DMS53 (cell line): ENCODE results near the gene TFDP2.
"Not testable (repeated sequence)": the region's sequence is repeated elsewhere in the genome, so short reads cannot be mapped to it uniquely, and the experiment has no call there.

ENCODE experiments used
- DNase-seq: peaks from one replicate; lab custom pipeline; 2025; lab: John Stamatoyannopoulos, UW

The TFDP2 gene

DNA sequence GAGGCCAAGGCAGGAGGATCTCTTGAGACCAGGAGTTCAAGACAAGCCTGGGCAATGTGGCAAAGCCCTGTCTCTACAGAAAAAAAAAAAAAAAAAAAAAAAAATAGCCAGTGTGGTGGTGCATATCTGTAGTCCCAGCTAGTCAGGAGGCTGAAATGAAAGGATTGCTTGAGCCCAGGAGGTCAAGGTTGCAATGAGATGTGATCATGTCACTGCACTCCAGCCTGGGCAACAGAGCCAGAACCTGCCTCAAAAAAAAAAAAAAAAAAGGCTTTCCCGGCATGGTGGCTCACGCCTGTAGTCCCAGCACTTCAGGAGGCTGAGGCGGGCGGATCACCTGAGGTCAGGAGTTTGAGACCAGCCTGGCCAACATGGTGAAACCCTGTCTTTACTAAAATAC is 73.7 kb downstream of the TFDP2 start:
- DNase-seq, result not testable (repeated sequence)

DNA sequence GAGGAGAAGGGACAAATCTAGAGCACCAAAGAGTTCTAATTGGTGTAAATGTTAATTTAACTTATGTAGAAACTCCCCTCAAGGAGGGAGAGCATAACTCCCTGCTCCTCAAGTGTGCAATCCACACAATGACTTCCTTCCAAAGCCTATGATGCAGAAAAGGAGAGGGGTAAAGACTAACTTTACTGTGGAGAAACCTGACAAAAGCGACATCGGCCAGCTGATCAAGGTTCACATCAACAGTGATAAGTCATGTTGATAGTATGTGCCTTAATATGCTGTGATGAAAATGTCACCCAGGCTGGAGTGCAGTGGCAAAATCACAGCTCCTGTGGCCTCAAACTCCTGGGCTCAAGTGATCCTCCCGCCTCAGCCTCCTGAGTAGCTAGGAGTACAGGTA is 76.5 kb downstream of the TFDP2 start:
- DNase-seq, result no peak

DNA sequence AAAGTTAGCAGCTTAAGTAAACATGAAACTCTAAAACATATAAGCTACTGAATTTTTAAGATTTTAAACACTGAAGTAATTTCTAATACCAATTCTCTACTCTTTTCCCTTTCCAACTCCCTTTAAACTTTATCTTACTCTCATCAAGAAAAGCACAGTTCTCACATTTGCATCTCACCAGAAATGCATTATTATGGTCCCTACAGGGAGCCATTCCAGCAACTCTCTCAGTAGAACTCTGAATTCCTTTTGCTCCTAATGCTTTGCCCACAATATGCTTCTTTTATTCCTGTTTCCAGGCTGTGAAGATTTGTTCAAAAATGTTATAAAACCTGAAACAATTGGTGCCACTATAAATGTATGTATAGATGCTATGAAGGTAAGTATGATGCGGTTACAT is 83.4 kb downstream of the TFDP2 start:
- DNase-seq, result no peak

DNA sequence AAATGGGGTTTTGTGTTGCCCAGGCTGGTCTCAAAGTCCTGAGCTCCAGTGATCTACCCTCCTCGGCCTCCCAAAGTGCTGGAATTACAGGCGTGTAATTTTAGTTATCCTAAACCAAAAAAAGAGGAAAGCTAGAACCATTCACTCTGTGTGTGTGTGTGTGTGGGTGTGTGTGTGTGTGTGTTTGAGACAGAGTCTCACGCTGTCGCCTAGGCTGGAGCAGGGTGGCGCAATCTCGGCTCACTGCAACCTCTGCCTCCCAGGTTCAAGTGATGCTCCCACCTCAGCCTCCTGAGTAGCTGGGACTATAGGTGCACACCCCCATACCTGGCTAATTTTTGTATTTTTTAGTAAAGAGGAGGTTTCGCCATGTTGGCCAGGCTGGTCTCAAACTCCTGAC is 84.0 kb downstream of the TFDP2 start:
- no peak for DNase-seq

DNA sequence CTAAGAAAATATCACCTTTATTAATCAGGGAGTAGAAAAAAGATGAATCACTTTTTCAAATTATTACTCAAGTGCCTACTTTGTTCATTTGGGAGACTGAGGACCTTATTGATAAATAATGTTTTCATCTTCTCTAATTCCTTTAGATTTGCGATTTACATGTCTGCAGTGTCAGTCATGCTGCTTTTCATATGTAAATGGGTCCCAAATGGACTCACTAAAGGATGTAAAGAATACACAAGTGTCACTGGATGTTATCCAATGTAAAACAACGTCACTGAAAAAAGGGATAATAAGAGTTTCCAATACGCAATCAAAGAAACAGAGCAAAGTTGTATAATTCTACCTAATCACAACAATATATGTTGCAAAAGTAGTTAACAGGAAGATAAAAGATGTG is 84.9 kb downstream of the TFDP2 start:
- DNase-seq, result no peak

DNA sequence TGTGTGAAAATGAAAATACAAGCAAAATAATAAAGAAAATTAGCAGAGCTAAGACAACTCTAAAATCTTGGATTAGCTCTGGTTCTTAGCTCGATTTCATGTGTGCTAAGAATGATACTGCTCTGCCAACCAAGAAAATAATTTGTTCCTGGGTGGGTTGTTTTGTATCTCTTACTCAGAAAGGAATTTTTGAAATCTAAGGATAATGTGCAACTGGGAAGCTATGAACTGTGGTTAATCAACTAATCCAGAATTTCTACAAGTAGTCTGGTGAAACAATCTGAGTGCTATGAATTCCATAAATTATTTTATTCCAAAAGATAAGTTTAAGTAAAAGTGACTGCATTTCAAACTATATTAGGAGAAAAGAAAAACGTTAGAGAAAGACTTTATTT is 92.0 kb downstream of the TFDP2 start:
- no peak for DNase-seq

DNA sequence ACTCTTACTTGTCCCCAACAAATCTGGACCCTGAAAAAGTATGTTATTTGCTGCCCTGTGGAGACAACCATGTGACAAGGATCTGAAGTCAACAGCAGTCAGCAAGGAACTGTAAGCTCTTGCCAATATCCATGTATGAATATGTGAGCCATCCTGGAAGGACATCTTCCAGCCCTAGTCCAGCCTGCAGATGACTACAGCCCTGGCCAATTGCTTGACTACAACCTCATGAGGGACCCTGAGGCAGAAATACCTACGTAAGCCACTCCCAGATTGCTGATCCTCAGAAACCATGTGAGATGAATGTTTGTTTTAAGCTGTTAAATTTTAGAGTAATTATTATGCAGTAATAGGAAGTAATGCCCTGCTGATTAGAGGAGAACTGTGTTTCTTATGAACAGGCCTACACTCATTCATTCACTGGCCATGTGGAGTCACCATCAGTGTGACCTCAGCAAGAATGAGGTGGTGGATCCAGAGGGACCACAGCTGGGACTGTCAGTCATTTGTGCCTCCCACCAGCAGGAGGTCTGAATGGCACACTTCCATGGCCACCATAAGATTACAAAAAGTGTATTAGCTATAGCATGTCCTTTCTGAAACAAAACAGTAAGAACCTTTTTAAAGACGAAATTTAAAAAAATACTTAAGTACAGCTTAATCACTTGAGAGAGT is 92.6 kb downstream of the TFDP2 start:
- peak; percentile 3 for DNase-seq

DNA sequence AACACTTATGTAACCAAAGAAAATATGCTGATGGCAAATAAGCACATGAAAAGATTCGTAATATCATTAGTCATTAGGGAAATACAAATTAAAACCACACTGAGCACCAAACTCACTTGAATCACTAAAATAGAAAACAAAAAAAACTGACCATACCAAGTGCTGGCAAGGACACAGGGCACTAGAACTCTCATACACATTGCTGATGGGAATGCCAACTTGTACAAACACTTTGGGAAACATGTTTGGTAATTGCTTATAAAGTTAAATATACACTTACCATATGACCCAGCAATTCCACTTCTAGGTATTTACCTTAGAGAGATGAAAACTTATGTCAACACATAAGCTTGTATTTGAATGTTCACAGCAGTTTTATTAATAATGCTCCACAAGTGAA is 95.5 kb downstream of the TFDP2 start:
- peak; percentile 62 for DNase-seq

DNA sequence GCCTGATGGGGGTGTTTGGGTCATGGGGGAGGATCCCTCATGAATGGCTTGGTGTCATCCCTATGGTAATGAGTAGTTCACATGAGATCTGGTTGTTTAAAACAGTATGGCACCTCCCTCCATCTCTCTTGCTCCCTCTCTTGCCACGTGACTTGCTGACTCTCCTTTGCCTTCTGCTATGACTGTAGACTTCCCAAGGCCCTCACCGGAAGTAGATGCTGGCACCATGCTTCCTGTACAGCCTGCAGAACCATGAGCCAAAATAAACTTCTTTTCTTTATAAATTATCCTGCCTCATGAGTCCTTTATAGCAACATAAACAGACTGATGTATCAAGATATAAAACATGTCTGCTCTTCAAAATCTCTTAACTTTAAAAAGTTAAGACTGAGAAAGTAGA is 96.1 kb downstream of the TFDP2 start:
- DNase-seq, result no peak

DNA sequence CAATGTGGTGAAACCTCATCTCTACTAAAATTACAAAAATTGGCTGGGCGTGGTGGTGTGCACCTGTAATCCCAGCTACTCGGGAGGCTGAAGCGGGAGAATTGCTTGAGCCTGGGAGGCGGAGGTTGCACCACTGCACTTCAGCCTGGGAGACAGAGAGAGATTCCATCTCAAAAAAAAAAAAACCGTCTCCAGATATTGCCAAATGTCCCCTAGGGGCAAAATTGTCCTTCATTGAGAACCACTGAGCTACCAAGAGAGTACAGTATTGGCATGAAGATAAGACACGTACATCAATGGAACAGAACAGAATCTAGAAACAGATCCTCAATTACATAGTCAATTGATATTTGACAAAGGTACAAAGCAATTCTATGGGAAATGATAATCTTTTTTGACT is 98.0 kb downstream of the TFDP2 start:
- DNase-seq, result no peak

DNA sequence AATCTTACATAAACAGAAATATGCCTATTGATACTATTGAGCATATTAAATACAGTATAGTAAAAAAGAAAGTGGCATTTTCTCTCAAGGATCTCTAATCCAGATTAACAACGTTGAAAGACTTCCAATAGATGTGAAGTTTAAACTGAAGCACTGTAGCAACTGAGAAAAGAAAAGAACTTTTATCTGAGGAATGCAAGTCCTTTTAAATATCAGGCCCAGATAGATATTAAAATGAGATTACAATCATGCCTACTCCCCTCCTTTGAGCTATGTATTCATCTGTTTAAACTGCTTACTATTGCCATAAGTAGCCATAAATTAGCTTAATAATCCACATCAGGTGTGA is 102.3 kb downstream of the TFDP2 start:
- no peak for DNase-seq

DNA sequence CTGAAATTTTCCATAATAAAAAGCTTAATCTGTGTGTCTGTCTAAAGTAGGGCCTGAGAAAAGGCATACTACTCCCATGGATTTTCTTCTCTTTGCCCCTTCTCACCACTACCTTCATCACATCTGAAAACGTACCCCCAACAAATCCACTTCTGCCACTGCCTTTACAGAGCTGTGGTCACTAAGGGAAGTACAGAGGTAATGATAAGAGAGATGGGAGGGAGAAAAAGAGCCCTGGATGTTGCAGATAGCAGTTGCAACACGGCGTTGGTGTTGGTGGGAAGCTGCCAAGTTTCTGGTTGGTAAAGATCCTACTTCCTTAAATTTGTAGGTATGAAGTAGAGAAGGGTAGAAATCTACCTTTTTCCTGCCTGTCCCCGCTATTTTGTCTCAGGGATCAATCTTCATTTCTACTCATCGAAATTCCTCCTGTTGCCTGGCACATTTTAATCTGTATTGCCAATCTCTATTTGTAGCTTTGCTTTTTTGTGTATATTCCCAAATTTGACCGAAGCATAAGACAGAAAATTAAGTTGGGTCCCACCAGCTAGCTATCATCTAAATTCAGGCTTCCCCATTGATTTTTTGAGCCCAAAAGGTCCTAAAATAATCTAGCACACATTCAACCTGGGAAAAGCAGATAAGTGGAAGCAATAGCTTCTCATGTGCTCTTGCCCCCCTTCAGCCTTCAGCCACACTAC is 102.9 kb downstream of the TFDP2 start:
- no peak for DNase-seq

DNA sequence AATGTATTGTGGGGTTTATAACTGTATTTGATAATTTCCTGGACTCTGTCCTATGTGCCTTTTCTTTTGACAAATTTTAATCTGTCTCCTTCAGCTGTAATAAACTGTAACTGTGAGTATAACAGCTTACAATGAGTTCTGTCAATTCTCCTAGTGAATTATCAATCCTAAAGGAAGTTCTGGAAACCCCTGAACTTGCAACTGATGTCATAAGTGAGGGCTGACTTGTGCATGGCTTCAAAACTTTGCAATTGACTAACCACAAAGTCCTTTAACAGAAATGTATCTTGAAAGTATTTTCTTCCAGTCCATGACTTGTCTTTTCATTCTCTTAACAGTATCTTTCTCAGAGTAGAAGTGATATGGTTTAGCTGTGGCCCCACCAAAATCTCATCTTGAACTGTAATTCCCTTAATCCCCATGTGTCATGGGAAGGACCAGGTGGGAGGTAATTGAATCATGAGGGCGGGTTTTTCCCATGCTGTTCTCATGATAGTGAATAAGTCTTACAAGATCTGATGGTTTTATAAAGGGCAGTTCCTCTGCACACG is 108.3 kb downstream of the TFDP2 start:
- DNase-seq, result no peak

DNA sequence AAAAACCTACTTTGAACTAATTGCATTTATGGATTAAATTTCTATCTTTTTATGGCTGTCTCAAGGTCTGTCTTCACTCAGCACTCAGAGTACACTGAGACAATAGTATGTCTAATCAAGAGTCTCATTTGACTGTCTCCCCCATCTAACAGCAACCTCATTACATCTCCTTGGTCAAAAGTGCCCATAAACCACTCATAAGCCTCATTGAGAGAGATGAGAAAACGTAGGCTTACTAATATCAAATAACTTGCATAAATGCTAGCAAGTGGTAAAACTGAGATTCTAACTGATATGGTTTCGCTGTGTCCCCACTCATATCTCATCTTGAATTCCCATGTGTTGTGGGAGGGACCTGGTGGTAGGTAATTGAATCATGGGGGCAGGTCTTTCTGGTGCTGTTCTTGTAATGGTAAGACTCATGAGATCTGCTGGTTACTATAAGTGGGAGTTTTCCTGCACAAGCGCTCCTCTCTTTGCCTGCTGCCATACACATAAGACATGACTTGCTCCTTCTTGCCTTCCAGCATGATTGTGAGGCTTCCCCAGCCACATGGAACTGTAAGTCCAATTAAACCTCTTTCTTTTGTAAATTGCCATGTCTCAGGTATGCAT is 113.9 kb downstream of the TFDP2 start:
- DNase-seq, result no peak

DNA sequence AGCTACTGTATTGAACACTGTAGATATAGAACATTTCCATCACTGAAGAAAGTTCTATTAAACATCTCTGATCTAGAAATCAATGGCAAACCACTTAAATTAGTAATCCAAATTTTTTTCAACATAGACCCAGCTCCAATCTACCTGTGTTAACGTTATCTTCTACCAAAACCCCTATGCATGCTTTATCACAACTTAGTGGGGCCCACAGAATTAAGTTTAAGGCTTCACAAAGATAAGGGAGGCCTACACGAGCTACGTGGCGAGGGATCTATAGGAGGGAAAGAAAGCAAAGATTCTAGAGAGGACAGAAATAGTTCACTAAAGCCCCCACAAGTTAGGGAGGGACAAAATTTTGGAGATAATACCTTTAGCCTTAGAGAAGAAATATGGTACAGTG is 116.1 kb downstream of the TFDP2 start:
- no peak for DNase-seq

DNA sequence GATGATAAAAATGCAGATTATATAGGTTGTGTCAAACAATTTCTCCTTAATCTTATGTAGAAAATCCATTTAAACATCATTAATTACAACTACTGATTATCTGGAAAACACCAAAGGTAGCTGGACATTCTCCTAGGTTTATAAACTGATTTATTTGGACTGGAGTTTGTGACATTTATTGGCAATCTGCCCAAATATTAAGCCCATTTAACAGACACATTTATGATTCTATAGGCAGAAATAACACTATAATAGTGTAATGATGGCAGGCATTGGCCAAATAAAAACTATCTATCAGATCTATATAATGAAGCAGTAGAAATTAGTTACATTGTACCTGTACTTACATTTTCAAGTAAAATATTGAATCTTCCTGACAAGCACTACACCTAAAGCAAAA is 117.8 kb downstream of the TFDP2 start:
- DNase-seq, result no peak

DNA sequence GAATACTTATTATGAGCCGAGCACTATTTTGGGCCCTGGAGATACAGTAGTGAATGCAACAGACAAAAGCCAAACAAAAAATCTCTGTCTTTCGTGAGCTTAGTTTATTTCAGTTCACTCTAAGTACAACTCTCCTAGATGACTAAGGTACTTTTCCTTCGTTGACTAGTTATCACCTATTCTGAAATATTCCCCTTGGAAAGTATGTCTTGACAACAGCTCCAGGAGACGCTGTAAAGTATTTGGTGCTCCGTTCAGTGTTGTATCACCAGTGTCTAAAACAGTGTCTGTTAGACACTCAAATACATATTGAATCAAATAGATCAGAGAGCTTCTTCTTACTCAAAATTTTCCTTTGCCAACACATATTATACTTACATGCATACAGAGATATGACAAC is 119.6 kb downstream of the TFDP2 start:
- DNase-seq, result peak; percentile 4

DNA sequence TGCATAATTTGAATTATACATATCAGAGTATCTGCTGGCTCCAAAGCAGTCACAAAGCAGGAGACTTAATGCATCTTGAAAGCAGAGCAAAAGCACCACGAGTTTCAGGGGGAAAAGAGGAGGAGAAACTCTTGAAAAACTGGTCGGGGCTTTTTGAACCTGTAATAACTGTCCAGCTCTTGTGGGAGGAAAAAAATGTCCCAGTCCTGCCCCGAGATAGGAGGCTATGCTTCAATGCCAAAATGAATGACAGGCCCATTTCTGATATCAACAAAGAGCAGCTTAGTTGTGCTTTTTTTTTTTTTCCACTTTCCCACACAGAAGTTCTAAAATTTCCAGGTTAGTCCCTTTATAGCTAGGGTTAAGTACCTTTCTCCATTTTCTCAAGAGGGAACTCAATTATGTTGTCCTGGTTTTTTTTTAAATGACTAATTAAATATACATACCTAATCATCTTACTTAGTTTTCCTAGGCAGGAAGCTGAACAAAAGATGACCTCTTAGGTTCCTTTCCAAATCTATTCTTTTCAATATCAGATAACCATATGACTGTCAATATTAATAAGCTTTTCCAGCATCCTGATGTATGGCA is 120.2 kb downstream of the TFDP2 start:
- DNase-seq, result peak; percentile 55

DNA sequence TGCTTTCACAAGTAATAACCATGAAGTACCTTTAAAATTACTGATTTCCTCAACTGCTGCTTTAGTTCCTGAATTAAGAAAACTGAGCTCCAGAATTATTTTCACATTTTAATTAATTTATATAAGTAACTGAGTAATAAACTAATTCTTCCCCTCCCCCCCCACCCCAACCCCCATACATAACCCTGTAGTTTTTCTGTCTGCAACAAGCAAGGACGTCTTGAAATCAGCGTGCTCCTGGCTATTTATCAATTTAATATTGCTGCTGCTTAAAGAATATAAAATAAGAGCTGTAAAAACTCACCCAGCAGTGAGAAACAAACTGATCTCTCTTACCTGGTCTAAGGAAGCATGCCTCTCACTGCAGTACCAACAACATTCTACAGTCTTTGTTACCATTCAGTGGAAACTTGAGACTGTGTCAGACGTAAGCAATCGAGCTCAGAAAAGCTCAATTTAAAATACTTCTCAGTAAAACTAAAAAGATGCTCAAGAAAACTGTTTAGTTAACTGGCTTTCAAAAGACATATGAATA is 121.0 kb downstream of the TFDP2 start:
- DNase-seq, result peak; percentile 85

DNA sequence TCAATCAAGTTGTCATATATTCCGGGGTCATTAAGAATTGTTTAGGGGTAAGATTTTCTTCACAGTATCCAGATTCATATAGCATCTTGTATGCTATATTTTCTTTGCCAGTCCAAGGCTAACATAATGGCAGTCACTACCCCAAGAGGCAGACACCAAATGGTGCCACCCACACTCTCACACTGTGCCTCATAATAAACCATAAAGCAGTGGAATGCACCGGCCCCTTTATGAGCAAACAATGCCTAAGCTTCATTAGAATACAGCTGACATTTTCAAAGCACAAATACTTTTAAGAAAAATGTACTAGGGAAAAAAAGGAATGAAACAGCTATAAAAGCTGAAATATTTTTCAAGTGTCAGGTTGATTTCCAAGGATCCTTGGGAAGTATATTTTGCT is 121.6 kb downstream of the TFDP2 start:
- peak; percentile 84 for DNase-seq

DNA sequence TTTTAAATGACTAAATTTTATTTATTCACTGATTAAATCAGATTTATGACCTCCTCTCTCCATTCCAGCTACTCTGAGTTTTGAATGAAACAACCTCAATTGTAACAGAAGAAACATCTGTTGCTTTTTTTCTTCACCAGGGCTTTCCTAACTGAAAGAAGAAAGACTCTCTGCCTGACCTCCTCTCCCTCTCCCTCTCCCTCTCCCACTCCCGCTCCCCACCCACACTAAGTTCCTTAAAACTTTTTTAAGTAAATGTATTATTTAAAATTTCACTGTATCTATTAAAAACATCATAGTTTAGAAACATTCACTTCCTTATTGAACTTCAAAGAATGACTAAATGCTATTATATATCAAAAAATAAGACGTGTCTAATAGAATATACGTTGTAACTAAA is 122.0 kb downstream of the TFDP2 start:
- DNase-seq, result no peak

DNA sequence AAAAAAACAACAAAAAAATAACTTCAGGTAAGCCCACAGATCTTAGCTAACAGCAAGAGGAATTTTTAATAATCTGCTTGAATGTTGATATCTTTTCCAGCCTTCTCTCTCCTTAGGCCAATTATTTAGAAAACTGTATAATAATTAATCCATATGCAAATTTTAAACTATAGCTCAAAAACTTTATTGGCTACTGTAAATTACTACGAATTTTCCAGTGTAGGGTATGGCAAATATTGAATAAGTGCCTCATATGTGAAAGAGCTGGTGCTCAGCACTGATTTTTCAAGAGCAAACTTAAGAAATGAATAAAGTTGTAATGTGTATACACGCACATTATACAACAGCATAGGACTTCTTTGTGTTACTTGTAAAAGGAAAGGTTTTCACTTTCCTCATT is 123.0 kb downstream of the TFDP2 start:
- no peak for DNase-seq

DNA sequence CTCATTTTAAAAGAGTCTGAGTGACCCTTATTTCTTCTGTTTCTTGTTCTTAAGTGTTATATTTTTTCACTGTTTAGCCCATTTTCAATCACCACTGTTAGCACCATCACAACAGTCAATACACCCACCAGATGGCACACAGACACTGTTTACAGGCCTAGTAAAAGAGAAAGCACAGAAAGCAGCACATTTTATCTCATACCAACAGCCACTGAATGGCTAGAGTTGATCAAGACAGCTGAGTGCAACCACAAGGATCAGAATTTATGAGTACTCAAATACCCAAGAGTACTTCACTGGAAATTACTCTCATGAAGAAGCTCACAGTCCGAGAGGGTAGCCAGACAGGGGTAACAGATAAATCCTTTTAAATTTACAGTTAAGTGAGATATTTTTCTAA is 127.0 kb downstream of the TFDP2 start:
- peak; percentile 39 for DNase-seq
